Parathyroid adenoma (tissue), 2 donors: ENCODE results near the gene ANO10.

Source experiments
- H2AFZ ChIP-seq: fragments of 300-600 bp; sonication (generic); one replicate; pipeline ENCODE4 v1.7.0; 2017; ENCODE audit warnings: antibody characterized with exemption, mild to moderate bottlenecking
- H3K27ac ChIP-seq: fragments of 300-600 bp; sonication (generic); one replicate; pipeline ENCODE4 v1.7.0; 2017
- H3K27me3 ChIP-seq: fragments of 300-600 bp; sonication (generic); one replicate; pipeline ENCODE4 v1.7.0; 2017; ENCODE audit warnings: low read length; ENCODE audit not compliant: control insufficient read depth, insufficient read depth
- H3K36me3 ChIP-seq: fragments of 300-600 bp; sonication (generic); one replicate; pipeline ENCODE4 v1.7.0; 2017; ENCODE audit warnings: low read length; ENCODE audit not compliant: control insufficient read depth, insufficient read depth
- H3K4me1 ChIP-seq: fragments of 300-600 bp; sonication (generic); one replicate; pipeline ENCODE4 v1.7.0; 2017; ENCODE audit warnings: control low read depth
- H3K4me2 ChIP-seq: fragments of 300-600 bp; sonication (generic); one replicate; pipeline ENCODE4 v1.7.0; 2017; ENCODE audit warnings: low read length
- H3K4me3 ChIP-seq: fragments of 300-600 bp; sonication (generic); one replicate; pipeline ENCODE4 v1.7.0; 2017; ENCODE audit warnings: low read depth, low read length
- H3K79me2 ChIP-seq: fragments of 300-600 bp; sonication (generic); one replicate; pipeline ENCODE4 v1.7.0; 2017; ENCODE audit warnings: control low read depth
- H3K9ac ChIP-seq: fragments of 300-600 bp; sonication (generic); one replicate; pipeline ENCODE4 v1.7.0; 2017; ENCODE audit warnings: mild to moderate bottlenecking
- H3K9me3 ChIP-seq: fragments of 300-600 bp; sonication (generic); one replicate; pipeline ENCODE4 v1.7.0; 2017; ENCODE audit warnings: low read length; ENCODE audit not compliant: control insufficient read depth
- CTCF ChIP-seq: fragments of 300-600 bp; sonication (generic); IDR thresholded peaks from one replicate; pipeline ENCODE4 v1.7.0; 2017; ENCODE audit warnings: antibody characterized with exemption, mild to moderate bottlenecking
- donor health status: primary hyperparathyroidism.

ANO10 gene

GRCh38 chr3:43637702-43638101 lies 15.9 kb upstream of the ANO10 start:
- H3K4me2 ChIP-seq = no peak overlapping the region
- no peaks in the 10 kb centered on the region for H3K4me1 ChIP-seq
- no peak overlapping the region for H2AFZ ChIP-seq
- no peaks in the 10 kb centered on the region for H3K79me2 ChIP-seq
- no peaks in the 10 kb centered on the region for H3K27me3 ChIP-seq
- H3K36me3 ChIP-seq = no peaks in the 10 kb centered on the region
- TF ChIP-seq CTCF = no peak
- no peak overlapping the region for H3K4me3 ChIP-seq
- no peak overlapping the region for H3K27ac ChIP-seq
- no peaks in the 10 kb centered on the region for H3K9me3 ChIP-seq
- no peak overlapping the region for H3K9ac ChIP-seq

- no peak overlapping the region for H3K9ac ChIP-seq
- no peaks in the 10 kb centered on the region for H3K36me3 ChIP-seq
- no peak overlapping the region for H3K4me3 ChIP-seq
- no peaks in the 10 kb centered on the region for H3K4me1 ChIP-seq
- H3K4me2 ChIP-seq = no peak overlapping the region
- H3K79me2 ChIP-seq = no peaks in the 10 kb centered on the region
- H3K9me3 ChIP-seq = no peaks in the 10 kb centered on the region
- no peak for TF ChIP-seq CTCF
- no peak overlapping the region for H2AFZ ChIP-seq
- no peak overlapping the region for H3K27ac ChIP-seq
- H3K27me3 ChIP-seq = no peaks in the 10 kb centered on the region
Measured at GRCh38 chr3:43632986-43633385, 11.2 kb upstream of the ANO10 start.

GRCh38 chr3:43632269-43632733 lies 10.5 kb upstream of the ANO10 start:
- Histone ChIP-seq H3K79me2 (no peaks in the 10 kb centered on the region), H3K27ac (no peak overlapping the region), H3K4me3 (no peak overlapping the region), H3K4me2 (no peak overlapping the region), H3K9me3 (no peaks in the 10 kb centered on the region), H3K27me3 (no peaks in the 10 kb centered on the region), H3K4me1 (no peaks in the 10 kb centered on the region), H3K36me3 (no peaks in the 10 kb centered on the region), H2AFZ (no peak overlapping the region), H3K9ac (no peak overlapping the region)
- no peak for TF ChIP-seq CTCF

GRCh38 chr3:43629741-43630140 lies 7.9 kb upstream of the ANO10 start:
- TF ChIP-seq CTCF = no peak

GRCh38 chr3:43629257-43629656 lies 7.4 kb upstream of the ANO10 start:
- Histone ChIP-seq H3K4me2 (no peak overlapping the region), H3K4me1 (no peaks in the 10 kb centered on the region), H3K79me2 (no peaks in the 10 kb centered on the region), H3K4me3 (no peak overlapping the region), H3K9me3 (no peaks in the 10 kb centered on the region), H3K27ac (no peak overlapping the region), H3K27me3 (no peaks in the 10 kb centered on the region), H2AFZ (no peak overlapping the region), H3K36me3 (no peaks in the 10 kb centered on the region), H3K9ac (no peak overlapping the region)
- TF ChIP-seq CTCF = no peak

More at GRCh38 chr3:43629741-43630140, 7.9 kb upstream of the ANO10 start:
- H3K9me3 ChIP-seq = no peaks in the 10 kb centered on the region
- H3K4me2 ChIP-seq = no peak overlapping the region
- no peak overlapping the region for H2AFZ ChIP-seq
- H3K4me3 ChIP-seq = no peak overlapping the region
- H3K9ac ChIP-seq = no peak overlapping the region
- H3K27me3 ChIP-seq = no peaks in the 10 kb centered on the region
- H3K79me2 ChIP-seq = no peaks in the 10 kb centered on the region
- H3K27ac ChIP-seq = no peak overlapping the region
- H3K36me3 ChIP-seq = no peaks in the 10 kb centered on the region
- no peaks in the 10 kb centered on the region for H3K4me1 ChIP-seq
